Measurements from ENCODE around the gene R3HDM1.

The R3HDM1 gene

DNA sequence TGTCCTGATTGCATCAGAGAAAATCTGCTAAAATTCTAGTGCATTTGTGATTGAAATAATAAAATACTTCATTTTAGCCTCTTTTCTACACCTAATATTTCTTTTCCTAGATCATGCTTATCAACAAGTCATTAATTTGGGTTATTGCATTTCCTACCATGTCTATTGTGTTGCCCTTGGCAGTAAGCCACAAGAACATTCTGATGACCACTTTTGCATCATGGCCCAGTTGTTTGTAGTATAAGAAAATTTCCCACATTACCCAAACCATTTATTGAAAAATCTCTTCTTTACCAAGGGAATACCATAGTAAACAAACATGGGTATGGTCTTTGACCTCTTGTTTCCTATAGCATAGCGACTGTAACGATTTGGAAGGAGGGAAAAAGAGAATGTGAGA, 76.3 kb downstream of the R3HDM1 start:
- WGBS, 2 donors (ENCODE audit: extremely low coverage in 2 of 2, insufficient read length in 2 of 2, insufficient replicate concordance in 1 of 2), result no CpG with 5 or more reads among the region's 2 CpGs
- Histone ChIP-seq H3K23ac (ENCODE audit: low read depth, low read length, poor library complexity) (no peak overlapping the region), H4K91ac (ENCODE audit: low read depth, low read length, poor library complexity) (no peak overlapping the region), H3K27ac (replicated peaks; ENCODE audit: low read length) (no peak overlapping the region), H3K9me3 (replicated peaks in 1 of 2; ENCODE audit: control insufficient read depth in 2 of 2, insufficient read depth in 1 of 2, low read depth in 1 of 2, low read length in 2 of 2) (no peaks in the 10 kb centered on the region), H4K8ac (ENCODE audit: low read depth, low read length) (no peak overlapping the region), H3K14ac (ENCODE audit: low read length) (no peak overlapping the region), H3K4ac (ENCODE audit: low read length) (no peak overlapping the region), H3K4me3 (ENCODE audit: low read length in 2 of 2) (no peak overlapping the region), H3K27me3 (ENCODE audit: control insufficient read depth in 3 of 3, insufficient read depth in 3 of 3, low read depth in 1 of 3, low read length in 3 of 3) (no peaks in the 10 kb centered on the region), H2BK15ac (ENCODE audit: low read length) (no peak overlapping the region), H2AFZ (ENCODE audit: low read length) (no peak overlapping the region), H3K79me1 (ENCODE audit: low read depth, low read length) (no peaks in the 10 kb centered on the region), H2BK5ac (ENCODE audit: low read length) (no peak overlapping the region), H2BK12ac (ENCODE audit: low read length) (no peak overlapping the region), H3K4me1 (ENCODE audit: control insufficient read depth in 2 of 2, insufficient read depth in 1 of 2, low read depth in 1 of 2, low read length in 2 of 2) (no peaks in the 10 kb centered on the region), H3K18ac (ENCODE audit: low read length) (no peak overlapping the region), H2BK120ac (ENCODE audit: low read depth, low read length) (no peak overlapping the region), H3K9ac (ENCODE audit: low read depth, low read length, poor library complexity) (no peak overlapping the region), H2AK5ac (ENCODE audit: low read depth, low read length) (no peak overlapping the region), H3K4me2 (ENCODE audit: insufficient read depth, low read length, poor library complexity, severe bottlenecking) (no peak overlapping the region), H3K36me3 (replicated peaks in 1 of 2; ENCODE audit: control insufficient read depth in 2 of 2, insufficient read depth in 2 of 2, low read length in 2 of 2) (peaks cover 1 to 60% of the 10 kb centered on the region in 2 donors)
- no peak for DNase-seq (ENCODE audit: low spot score)

- Histone ChIP-seq H3K18ac (ENCODE audit: low read length) (no peak overlapping the region), H4K91ac (ENCODE audit: low read depth, low read length, poor library complexity) (no peak overlapping the region), H3K14ac (ENCODE audit: low read length) (no peak overlapping the region), H2BK15ac (ENCODE audit: low read length) (no peak overlapping the region), H2BK120ac (ENCODE audit: low read depth, low read length) (no peak overlapping the region), H3K4me3 (ENCODE audit: low read length in 2 of 2) (no peak overlapping the region), H4K8ac (ENCODE audit: low read depth, low read length) (no peak overlapping the region), H3K4me1 (ENCODE audit: control insufficient read depth in 2 of 2, insufficient read depth in 1 of 2, low read depth in 1 of 2, low read length in 2 of 2) (no peaks in the 10 kb centered on the region), H3K36me3 (replicated peaks in 1 of 2; ENCODE audit: control insufficient read depth in 2 of 2, insufficient read depth in 2 of 2, low read length in 2 of 2) (peaks cover 2 to 36% of the 10 kb centered on the region in 2 donors), H2BK12ac (ENCODE audit: low read length) (no peak overlapping the region), H2AK5ac (ENCODE audit: low read depth, low read length) (no peak overlapping the region), H2BK5ac (ENCODE audit: low read length) (no peak overlapping the region), H3K79me1 (ENCODE audit: low read depth, low read length) (no peaks in the 10 kb centered on the region), H3K27me3 (ENCODE audit: control insufficient read depth in 3 of 3, insufficient read depth in 3 of 3, low read depth in 1 of 3, low read length in 3 of 3) (no peaks in the 10 kb centered on the region), H3K9me3 (replicated peaks in 1 of 2; ENCODE audit: control insufficient read depth in 2 of 2, insufficient read depth in 1 of 2, low read depth in 1 of 2, low read length in 2 of 2) (no peaks in the 10 kb centered on the region), H2AFZ (ENCODE audit: low read length) (no peak overlapping the region), H3K23ac (ENCODE audit: low read depth, low read length, poor library complexity) (no peak overlapping the region), H3K27ac (replicated peaks; ENCODE audit: low read length) (no peak overlapping the region), H3K4me2 (ENCODE audit: insufficient read depth, low read length, poor library complexity, severe bottlenecking) (no peak overlapping the region), H3K4ac (ENCODE audit: low read length) (no peak overlapping the region), H3K9ac (ENCODE audit: low read depth, low read length, poor library complexity) (no peak overlapping the region)
- no CpG with 5 or more reads among the region's 2 CpGs for WGBS, 2 donors (ENCODE audit: extremely low coverage in 2 of 2, insufficient read length in 2 of 2, insufficient replicate concordance in 1 of 2)
- no peak for DNase-seq (ENCODE audit: low spot score)
Observed at GRCh38 chr2:135612319-135612718, 81.0 kb downstream of the R3HDM1 start.

GRCh38 chr2:135615404-135615803, 84.1 kb downstream of the R3HDM1 start:
- H2AFZ ChIP-seq (ENCODE audit: low read length), result no peak overlapping the region
- no peaks in the 10 kb centered on the region for H3K9me3 ChIP-seq (replicated peaks in 1 of 2; ENCODE audit: control insufficient read depth in 2 of 2, insufficient read depth in 1 of 2, low read depth in 1 of 2, low read length in 2 of 2)
- WGBS, 2 donors (ENCODE audit: extremely low coverage in 2 of 2, insufficient read length in 2 of 2, insufficient replicate concordance in 1 of 2), result no CpG with 5 or more reads among the region's 3 CpGs
- no peak overlapping the region for H3K14ac ChIP-seq (ENCODE audit: low read length)
- H3K9ac ChIP-seq (ENCODE audit: low read depth, low read length, poor library complexity), result no peak overlapping the region
- no peak overlapping the region for H3K4me3 ChIP-seq (ENCODE audit: low read length in 2 of 2)
- no peak overlapping the region for H2BK120ac ChIP-seq (ENCODE audit: low read depth, low read length)
- no peak overlapping the region for H2BK5ac ChIP-seq (ENCODE audit: low read length)
- no peak overlapping the region for H2BK12ac ChIP-seq (ENCODE audit: low read length)
- no peak overlapping the region for H4K8ac ChIP-seq (ENCODE audit: low read depth, low read length)
- no peak overlapping the region for H2AK5ac ChIP-seq (ENCODE audit: low read depth, low read length)
- no peak overlapping the region for H2BK15ac ChIP-seq (ENCODE audit: low read length)
- H3K4me1 ChIP-seq (ENCODE audit: control insufficient read depth in 2 of 2, insufficient read depth in 1 of 2, low read depth in 1 of 2, low read length in 2 of 2), result no peaks in the 10 kb centered on the region
- no peak overlapping the region for H3K4me2 ChIP-seq (ENCODE audit: insufficient read depth, low read length, poor library complexity, severe bottlenecking)
- peaks cover 2 to 22% of the 10 kb centered on the region in 2 donors for H3K36me3 ChIP-seq (replicated peaks in 1 of 2; ENCODE audit: control insufficient read depth in 2 of 2, insufficient read depth in 2 of 2, low read length in 2 of 2)
- no peaks in the 10 kb centered on the region for H3K79me1 ChIP-seq (ENCODE audit: low read depth, low read length)
- H3K4ac ChIP-seq (ENCODE audit: low read length), result no peak overlapping the region
- DNase-seq (ENCODE audit: low spot score), result no peak
- H3K27ac ChIP-seq (replicated peaks; ENCODE audit: low read length), result no peak overlapping the region
- H3K27me3 ChIP-seq (ENCODE audit: control insufficient read depth in 3 of 3, insufficient read depth in 3 of 3, low read depth in 1 of 3, low read length in 3 of 3), result no peaks in the 10 kb centered on the region
- H3K18ac ChIP-seq (ENCODE audit: low read length), result no peak overlapping the region
- no peak overlapping the region for H3K23ac ChIP-seq (ENCODE audit: low read depth, low read length, poor library complexity)
- no peak overlapping the region for H4K91ac ChIP-seq (ENCODE audit: low read depth, low read length, poor library complexity)

DNA sequence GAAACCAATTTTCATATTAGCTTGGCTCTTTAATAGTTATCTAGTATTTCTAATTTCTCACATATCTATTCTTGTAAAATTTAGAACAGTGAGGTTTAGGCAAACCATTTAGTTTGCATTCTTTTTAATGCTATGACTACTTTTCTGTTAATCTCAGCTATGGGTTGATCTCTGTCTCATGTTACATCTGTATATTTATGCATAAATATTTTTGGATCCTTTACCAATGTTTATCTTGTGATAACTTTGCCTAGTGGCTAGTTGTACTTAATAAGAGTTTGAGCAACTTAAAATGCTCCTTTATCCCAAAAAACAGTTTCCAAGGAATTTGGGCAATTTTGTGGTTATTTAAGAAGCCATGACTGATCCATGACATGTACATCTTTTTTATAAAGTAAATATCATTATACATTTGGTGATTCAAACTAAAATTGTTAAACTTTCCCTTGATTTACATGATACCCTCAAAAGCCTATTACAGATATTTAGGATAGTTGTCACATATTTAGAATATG, 86.3 kb downstream of the R3HDM1 start:
- H3K79me1 ChIP-seq (ENCODE audit: low read depth, low read length), result no peaks in the 10 kb centered on the region
- H3K9me3 ChIP-seq (replicated peaks in 1 of 2; ENCODE audit: control insufficient read depth in 2 of 2, insufficient read depth in 1 of 2, low read depth in 1 of 2, low read length in 2 of 2), result no peaks in the 10 kb centered on the region
- H2BK12ac ChIP-seq (ENCODE audit: low read length), result no peak overlapping the region
- no peaks in the 10 kb centered on the region for H3K4me1 ChIP-seq (ENCODE audit: control insufficient read depth in 2 of 2, insufficient read depth in 1 of 2, low read depth in 1 of 2, low read length in 2 of 2)
- no peak overlapping the region for H2AFZ ChIP-seq (ENCODE audit: low read length)
- no peak overlapping the region for H2BK5ac ChIP-seq (ENCODE audit: low read length)
- H2AK5ac ChIP-seq (ENCODE audit: low read depth, low read length), result no peak overlapping the region
- H3K9ac ChIP-seq (ENCODE audit: low read depth, low read length, poor library complexity), result no peak overlapping the region
- no peak overlapping the region for H4K8ac ChIP-seq (ENCODE audit: low read depth, low read length)
- no peak overlapping the region for H2BK15ac ChIP-seq (ENCODE audit: low read length)
- no peak overlapping the region for H3K14ac ChIP-seq (ENCODE audit: low read length)
- DNase-seq (ENCODE audit: low spot score), result no peak
- H3K27me3 ChIP-seq (ENCODE audit: control insufficient read depth in 3 of 3, insufficient read depth in 3 of 3, low read depth in 1 of 3, low read length in 3 of 3), result no peaks in the 10 kb centered on the region
- no peak overlapping the region for H3K23ac ChIP-seq (ENCODE audit: low read depth, low read length, poor library complexity)
- H4K91ac ChIP-seq (ENCODE audit: low read depth, low read length, poor library complexity), result no peak overlapping the region
- no peak overlapping the region for H3K18ac ChIP-seq (ENCODE audit: low read length)
- no peak overlapping the region for H3K4me3 ChIP-seq (ENCODE audit: low read length in 2 of 2)
- no peak overlapping the region for H2BK120ac ChIP-seq (ENCODE audit: low read depth, low read length)
- no peak overlapping the region for H3K4ac ChIP-seq (ENCODE audit: low read length)
- no peak overlapping the region for H3K4me2 ChIP-seq (ENCODE audit: insufficient read depth, low read length, poor library complexity, severe bottlenecking)
- no peak overlapping the region for H3K27ac ChIP-seq (replicated peaks; ENCODE audit: low read length)
- peaks cover 2 to 28% of the 10 kb centered on the region in 2 donors for H3K36me3 ChIP-seq (replicated peaks in 1 of 2; ENCODE audit: control insufficient read depth in 2 of 2, insufficient read depth in 2 of 2, low read length in 2 of 2)
